HFFc6 (cell line): ENCODE results near the gene OSBP. TPM values are rescaled to one million over a fixed set of nuclear protein-coding genes. Genes with fewer than 3 reads are reported as not detected.
A peak's percentile ranks its signal among the peaks of the same experiment; 100 is the strongest.
"Not testable (repeated sequence)": the region's sequence is repeated elsewhere in the genome, so short reads cannot be mapped to it uniquely, and the experiment has no call there.

Experiments
- DNase-seq: peaks from one replicate; pipeline ENCODE4 v3.0.0-alpha.2; 2018
- H3K27ac Mint-ChIP-seq: 2 replicates; pipeline ENCODE4 v1.8.0; 2020; ENCODE audit warnings: mild to moderate bottlenecking, mixed read lengths
- H3K27me3 Mint-ChIP-seq: 2 replicates; pipeline ENCODE4 v1.8.0; 2021; ENCODE audit warnings: mild to moderate bottlenecking, moderate library complexity, mixed read lengths; ENCODE audit not compliant: insufficient read depth
- H3K36me3 Mint-ChIP-seq: 2 replicates; pipeline ENCODE4 v1.8.0; 2021; ENCODE audit warnings: low read depth, mixed read lengths
- H3K4me1 Mint-ChIP-seq: 2 replicates; pipeline ENCODE4 v1.8.0; 2020; ENCODE audit warnings: low read depth, mixed read lengths
- H3K4me3 Mint-ChIP-seq: 2 replicates; pipeline ENCODE4 v1.8.0; 2020; ENCODE audit warnings: mild to moderate bottlenecking, moderate library complexity, mixed read lengths
- H3K9me3 Mint-ChIP-seq: 2 replicates; pipeline ENCODE4 v1.8.0; 2020; ENCODE audit warnings: mild to moderate bottlenecking, mixed read lengths
- CTCF ChIP-seq: fragments of 200-600 bp; sonication (generic); IDR thresholded peaks from 2 replicates; pipeline ENCODE4 v1.5.0; 2021; ENCODE audit warnings: antibody characterized with exemption, mild to moderate bottlenecking
- total RNA-seq, 6 experiments: library from RNA; stranded (reverse); fragmentation: NEBNext Ultra II Directional; extraction: Animal tissue kit (Norgen Biotek cat#: 25700); gene quantifications; 2 replicates in 1 of 6; 3 replicates in 5 of 6; pipeline ENCODE4 v1.2.3, GENCODE V29; 2021

Gene OSBP
- total RNA-seq, 6 experiments from 2014 or later: 39.0 to 45.6 (median 42.9) TPM

GRCh38 chr11:59629996-59630395 is 14.4 kb upstream of the OSBP start:
- Mint-ChIP-seq H3K27ac (no peak overlapping the region), H3K4me1 (peaks cover 9% of the 10 kb centered on the region; the same call in 1 of the 2 replicates), H3K27me3 (peaks cover 2% of the 10 kb centered on the region; the same call in 1 of the 2 replicates), H3K36me3 (no peaks in the 10 kb centered on the region; the same call in 1 of the 2 replicates), H3K4me3 (no peak overlapping the region), H3K9me3 (no peaks in the 10 kb centered on the region)
- no peak for TF ChIP-seq CTCF
- DNase-seq: no peak

- TF ChIP-seq CTCF: peak; percentile 71
- not testable (repeated sequence) for H3K4me3 Mint-ChIP-seq, H3K4me1 Mint-ChIP-seq, H3K36me3 Mint-ChIP-seq, H3K27me3 Mint-ChIP-seq, H3K9me3 Mint-ChIP-seq, H3K27ac Mint-ChIP-seq
- DNase-seq: peak; percentile 8
These were observed 11.4 kb upstream of the OSBP start for GRCh38 chr11:59626969-59627368.

GRCh38 chr11:59625703-59626102 is 10.1 kb upstream of the OSBP start:
- H3K9me3 Mint-ChIP-seq: no peaks in the 10 kb centered on the region
- H3K36me3 Mint-ChIP-seq: no peaks in the 10 kb centered on the region; the same call in 1 of the 2 replicates

GRCh38 chr11:59617876-59618275 is 2.3 kb upstream of the OSBP start:
- no peak for TF ChIP-seq CTCF
- Mint-ChIP-seq H3K27me3 (peaks cover 5% of the 10 kb centered on the region), H3K36me3 (peaks cover 20% of the 10 kb centered on the region), H3K9me3 (no peaks in the 10 kb centered on the region), H3K4me1 (peaks cover 24% of the 10 kb centered on the region), H3K27ac (no peak overlapping the region), H3K4me3 (no peak overlapping the region)
- DNase-seq: no peak

More at GRCh38 chr11:59625703-59626102, 10.1 kb upstream of the OSBP start:
- TF ChIP-seq CTCF: no peak
- Mint-ChIP-seq H3K27ac (no peak overlapping the region), H3K4me1 (peaks cover 9% of the 10 kb centered on the region; the same call in 1 of the 2 replicates), H3K4me3 (no peak overlapping the region), H3K27me3 (peaks cover 2% of the 10 kb centered on the region; the same call in 1 of the 2 replicates)
- DNase-seq: no peak

- no peaks in the 10 kb centered on the region for H3K9me3 Mint-ChIP-seq
- TF ChIP-seq CTCF: no peak
- H3K27ac Mint-ChIP-seq: peak overlapping the region; percentile 98
- H3K27me3 Mint-ChIP-seq: peaks cover 3% of the 10 kb centered on the region
- DNase-seq: no peak
- H3K4me3 Mint-ChIP-seq: peak overlapping the region; percentile 91
- peaks cover 26% of the 10 kb centered on the region for H3K36me3 Mint-ChIP-seq
- H3K4me1 Mint-ChIP-seq: peaks cover 38% of the 10 kb centered on the region
These were observed 915 bp upstream of the OSBP start for GRCh38 chr11:59616396-59616982.
